OCI-LY1 (cell line): ENCODE data around the gene SMIM14.

Experiments
- H2AFZ ChIP-seq: fragments of 200-600 bp; sonication (generic), shearing (Covaris generic); 2 replicates; pipeline ENCODE4 v1.6.0; 2014; ENCODE audit warnings: antibody characterized with exemption, mild to moderate bottlenecking, low read length
- H3F3A ChIP-seq: fragments of 200-600 bp; sonication (generic), shearing (Covaris generic); 2 replicates; pipeline ENCODE4 v1.6.0; 2014; ENCODE audit warnings: mild to moderate bottlenecking, antibody characterized with exemption, low read length, moderate library complexity; ENCODE audit not compliant: insufficient read depth
- H3K27ac ChIP-seq: fragments of 200-600 bp; sonication (generic); 2 replicates; pipeline ENCODE4 v1.5.1; 2014; ENCODE audit warnings: low read length, mixed run types, mild to moderate bottlenecking, low read depth; ENCODE audit not compliant: poor library complexity, severe bottlenecking
- H3K27me3 ChIP-seq: fragments of 200-600 bp; sonication (generic); 2 replicates; pipeline ENCODE4 v1.6.0; 2014; ENCODE audit warnings: antibody characterized with exemption, mild to moderate bottlenecking, low read length, moderate library complexity; ENCODE audit not compliant: insufficient read depth
- H3K36me3 ChIP-seq: fragments of 200-600 bp; sonication (generic); 2 replicates; pipeline ENCODE4 v1.6.1; 2014; ENCODE audit warnings: mild to moderate bottlenecking, antibody characterized with exemption, low read length, moderate library complexity, mixed read lengths; ENCODE audit not compliant: insufficient read depth
- H3K4me1 ChIP-seq: fragments of 200-600 bp; sonication (generic); 2 replicates; pipeline ENCODE4 v1.5.1; 2014; ENCODE audit warnings: mild to moderate bottlenecking, low read length, moderate library complexity; ENCODE audit not compliant: insufficient read depth, severe bottlenecking
- H3K4me2 ChIP-seq: fragments of 200-600 bp; sonication (generic), shearing (Covaris generic); 2 replicates; pipeline ENCODE4 v1.6.1; 2014; ENCODE audit warnings: low read length
- H3K4me3 ChIP-seq: fragments of 200-600 bp; sonication (generic); 2 replicates; pipeline ENCODE4 v1.5.1; 2014; ENCODE audit warnings: low read length, low read depth, mild to moderate bottlenecking, mixed read lengths; ENCODE audit not compliant: poor library complexity, severe bottlenecking
- H3K79me2 ChIP-seq: fragments of 200-600 bp; shearing (Covaris generic); 2 replicates; pipeline ENCODE4 v1.6.1; 2016; ENCODE audit warnings: mixed run types, low read length, mixed read lengths; ENCODE audit not compliant: insufficient read depth
- H3K9ac ChIP-seq: fragments of 200-600 bp; sonication (generic), shearing (Covaris generic); 2 replicates; pipeline ENCODE4 v1.6.1; 2014; ENCODE audit warnings: mild to moderate bottlenecking, low read length, mixed read lengths
- H3K9me2 ChIP-seq: fragments of 200-600 bp; sonication (generic), shearing (Covaris generic); 2 replicates; pipeline ENCODE4 v1.6.1; 2014; ENCODE audit warnings: low read depth, mild to moderate bottlenecking, low read length, mixed read lengths
- H3K9me3 ChIP-seq: fragments of 200-600 bp; shearing (Covaris generic); 2 replicates; pipeline ENCODE4 v1.6.1; 2014; ENCODE audit warnings: low read length, mixed read lengths
- H4K20me1 ChIP-seq: fragments of 200-600 bp; sonication (generic), shearing (Covaris generic); 2 replicates; pipeline ENCODE4 v1.6.0; 2016; ENCODE audit warnings: mild to moderate bottlenecking, low read length; ENCODE audit not compliant: insufficient read depth
- EZH2 ChIP-seq: fragments of 200-600 bp; sonication (generic), shearing (Covaris generic); IDR thresholded peaks from 2 replicates; pipeline ENCODE4 v1.8.0; 2017; ENCODE audit warnings: borderline replicate concordance, mixed run types, mild to moderate bottlenecking, antibody characterized with exemption, low read length, moderate library complexity, mixed read lengths
- TF ChIP-seq, protein P1 (sequence below): fragments of 200-600 bp; sonication (generic), shearing (Covaris generic); IDR thresholded peaks from 2 replicates; pipeline ENCODE4 v1.5.1; 2017; ENCODE audit warnings: mild to moderate bottlenecking, antibody characterized with exemption, low read length, moderate library complexity, mixed read lengths

The SMIM14 gene

DNA sequence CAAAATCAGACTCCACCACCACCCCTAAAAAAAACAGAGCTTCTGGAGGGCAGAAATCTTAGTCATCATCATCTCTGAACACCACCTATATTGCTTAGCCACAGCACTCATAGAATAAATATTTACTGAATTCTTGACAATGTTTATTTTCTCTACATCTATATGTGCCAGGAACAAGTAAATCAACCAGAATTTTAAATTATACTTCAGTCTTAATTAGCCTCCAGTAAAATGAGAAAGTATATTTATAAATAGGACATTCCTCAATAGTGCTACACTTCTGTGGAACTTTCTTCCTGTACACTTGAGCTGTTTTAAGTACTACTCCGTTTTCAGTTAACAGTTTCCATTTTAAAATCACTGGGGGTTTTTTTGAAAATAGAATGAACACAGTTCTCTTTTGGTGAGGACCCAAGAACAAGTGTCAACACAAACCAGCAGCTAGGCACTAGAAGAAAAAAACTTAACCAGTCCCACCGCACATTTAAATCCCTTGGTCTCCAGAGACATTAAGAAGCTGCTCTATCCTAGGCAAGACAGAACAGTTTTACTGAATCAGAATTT is 25.5 kb downstream of the SMIM14 start:
- H3K9ac ChIP-seq: peak overlapping the region; percentile 4; the same call in 1 of the 2 replicates
- H3K27me3 ChIP-seq: no peaks in the 10 kb centered on the region
- H2AFZ ChIP-seq: no peak overlapping the region
- H3K36me3 ChIP-seq: peaks cover 10% of the 10 kb centered on the region
- no peaks in the 10 kb centered on the region for H3K79me2 ChIP-seq
- peak overlapping the region; percentile 22 for H3K4me2 ChIP-seq
- H3K27ac ChIP-seq: peak overlapping the region; percentile 73
- peaks cover 52% of the 10 kb centered on the region for H3K4me1 ChIP-seq
- H3K9me3 ChIP-seq: no peaks in the 10 kb centered on the region
- no peaks in the 10 kb centered on the region for H4K20me1 ChIP-seq
- no peak overlapping the region for H3K4me3 ChIP-seq
- no peaks in the 10 kb centered on the region for H3F3A ChIP-seq
- TF ChIP-seq, protein P1, sequence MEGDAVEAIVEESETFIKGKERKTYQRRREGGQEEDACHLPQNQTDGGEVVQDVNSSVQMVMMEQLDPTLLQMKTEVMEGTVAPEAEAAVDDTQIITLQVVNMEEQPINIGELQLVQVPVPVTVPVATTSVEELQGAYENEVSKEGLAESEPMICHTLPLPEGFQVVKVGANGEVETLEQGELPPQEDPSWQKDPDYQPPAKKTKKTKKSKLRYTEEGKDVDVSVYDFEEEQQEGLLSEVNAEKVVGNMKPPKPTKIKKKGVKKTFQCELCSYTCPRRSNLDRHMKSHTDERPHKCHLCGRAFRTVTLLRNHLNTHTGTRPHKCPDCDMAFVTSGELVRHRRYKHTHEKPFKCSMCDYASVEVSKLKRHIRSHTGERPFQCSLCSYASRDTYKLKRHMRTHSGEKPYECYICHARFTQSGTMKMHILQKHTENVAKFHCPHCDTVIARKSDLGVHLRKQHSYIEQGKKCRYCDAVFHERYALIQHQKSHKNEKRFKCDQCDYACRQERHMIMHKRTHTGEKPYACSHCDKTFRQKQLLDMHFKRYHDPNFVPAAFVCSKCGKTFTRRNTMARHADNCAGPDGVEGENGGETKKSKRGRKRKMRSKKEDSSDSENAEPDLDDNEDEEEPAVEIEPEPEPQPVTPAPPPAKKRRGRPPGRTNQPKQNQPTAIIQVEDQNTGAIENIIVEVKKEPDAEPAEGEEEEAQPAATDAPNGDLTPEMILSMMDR: no peak
- TF ChIP-seq EZH2: no peak
- no peaks in the 10 kb centered on the region for H3K9me2 ChIP-seq

DNA sequence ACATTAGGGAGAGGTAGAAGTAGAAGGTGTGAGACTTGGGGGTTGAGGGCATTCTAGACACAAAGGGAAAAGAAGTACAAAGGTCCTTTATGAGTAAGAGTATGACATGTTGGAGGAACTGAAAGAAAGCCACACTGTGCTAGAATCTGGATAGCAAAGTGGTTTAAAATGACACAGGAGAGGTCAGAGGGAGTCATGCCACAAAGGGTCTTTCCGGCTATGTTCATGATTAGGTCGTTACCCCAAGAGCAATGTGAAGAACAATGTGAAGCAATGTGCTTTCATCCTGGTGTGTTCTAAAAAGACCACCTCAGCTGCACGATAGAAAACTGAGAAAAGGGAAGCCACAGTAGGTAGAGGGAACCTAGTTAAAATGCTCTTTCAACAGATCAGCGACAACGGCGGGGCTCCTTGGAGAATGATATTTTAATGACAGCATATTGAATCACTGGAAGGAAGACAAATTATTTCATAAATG is 29.2 kb downstream of the SMIM14 start:
- Histone ChIP-seq H3K36me3 (peaks cover 29% of the 10 kb centered on the region), H3K4me2 (peak overlapping the region; percentile 40), H2AFZ (no peak overlapping the region), H3K9me2 (no peaks in the 10 kb centered on the region), H3K79me2 (no peaks in the 10 kb centered on the region), H3K27ac (peak overlapping the region; percentile 60), H3K9ac (peak overlapping the region; percentile 17; the same call in 1 of the 2 replicates), H3F3A (no peaks in the 10 kb centered on the region), H3K27me3 (no peaks in the 10 kb centered on the region), H4K20me1 (no peaks in the 10 kb centered on the region), H3K4me1 (peaks cover 34% of the 10 kb centered on the region), H3K9me3 (peaks cover 7% of the 10 kb centered on the region), H3K4me3 (no peak overlapping the region)
- TF ChIP-seq, protein P1: no peak
- TF ChIP-seq EZH2: no peak

DNA sequence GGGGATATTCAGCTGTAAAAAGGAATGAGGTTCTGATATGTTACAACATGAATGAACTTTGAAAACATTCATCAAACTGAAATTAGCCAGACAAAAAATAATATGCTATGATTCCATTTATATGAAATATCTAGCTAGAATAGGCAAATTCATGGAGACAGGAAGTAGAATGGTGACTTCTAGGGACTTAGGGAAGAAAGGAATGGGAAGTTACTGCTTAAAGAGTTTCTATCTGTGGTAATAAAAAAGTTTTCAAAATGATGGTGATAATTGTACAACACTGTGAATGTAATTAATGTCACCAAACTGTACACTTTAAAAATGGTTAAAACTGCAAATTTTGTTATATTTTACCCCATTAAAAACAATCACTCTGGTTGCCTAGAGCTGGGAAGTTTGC is 30.2 kb downstream of the SMIM14 start:
- Histone ChIP-seq H3F3A (no peaks in the 10 kb centered on the region), H3K79me2 (no peaks in the 10 kb centered on the region), H3K9ac (no peak overlapping the region), H2AFZ (no peak overlapping the region), H4K20me1 (no peaks in the 10 kb centered on the region), H3K4me3 (no peak overlapping the region), H3K27ac (no peak overlapping the region), H3K9me2 (no peaks in the 10 kb centered on the region), H3K9me3 (peaks cover 7% of the 10 kb centered on the region), H3K4me1 (peaks cover 24% of the 10 kb centered on the region), H3K36me3 (peaks cover 29% of the 10 kb centered on the region), H3K4me2 (no peak overlapping the region), H3K27me3 (no peaks in the 10 kb centered on the region)
- TF ChIP-seq, protein P1: no peak
- no peak for TF ChIP-seq EZH2
